ENCODE results near the gene TMEM236.

GRCh38 chr10:17771017-17771416, 19.0 kb downstream of the TMEM236 start:
- TF ChIP-seq CTCF (IDR thresholded peaks at IDR 0.05; ENCODE audit: low read depth, low read length, poor library complexity, severe bottlenecking) (no peak), EZH2phosphoT487 (IDR thresholded peaks at IDR 0.05; ENCODE audit: borderline replicate concordance, low read length) (no peak)
